Hepatocyte (in vitro differentiated cells): ENCODE measurements around the gene NDUFAF8. TPM values are rescaled to one million over a fixed set of nuclear protein-coding genes. Genes with fewer than 3 reads are reported as not detected.

Source experiments
- DNase-seq: peaks from one replicate; pipeline ENCODE4 v3.0.0-alpha.2; 2016; ENCODE audit warnings: low spot score
- H2AFZ ChIP-seq: fragments of 200-600 bp; sonication (generic); 2 replicates; pipeline ENCODE4 v1.6.0; 2016; ENCODE audit warnings: antibody characterized with exemption, mild to moderate bottlenecking
- H3K27ac ChIP-seq: fragments of 200-600 bp; sonication (generic); 2 replicates; pipeline ENCODE4 v1.5.1; 2016; ENCODE audit warnings: mild to moderate bottlenecking
- H3K27me3 ChIP-seq: fragments of 200-600 bp; sonication (generic); 2 replicates; pipeline ENCODE4 v1.6.1; 2016
- H3K36me3 ChIP-seq: fragments of 200-600 bp; sonication (generic); replicated peaks from 2 replicates; pipeline ENCODE4 v1.5.1; 2016; ENCODE audit warnings: low read depth; ENCODE audit not compliant: insufficient read depth
- H3K4me1 ChIP-seq: fragments of 200-600 bp; sonication (generic); 2 replicates; pipeline ENCODE4 v1.5.1; 2016; ENCODE audit warnings: mild to moderate bottlenecking, moderate library complexity; ENCODE audit not compliant: insufficient read depth
- H3K4me2 ChIP-seq: fragments of 200-600 bp; sonication (generic); 2 replicates; pipeline ENCODE4 v1.6.0; 2016
- H3K4me3 ChIP-seq: fragments of 200-600 bp; sonication (generic); 2 replicates; pipeline ENCODE4 v1.5.1; 2016; ENCODE audit warnings: mild to moderate bottlenecking
- H3K79me2 ChIP-seq: fragments of 200-600 bp; sonication (generic); 2 replicates; pipeline ENCODE4 v1.6.0; 2017; ENCODE audit warnings: mild to moderate bottlenecking
- H3K9me2 ChIP-seq: fragments of 200-600 bp; sonication (generic); replicated peaks from 2 replicates; pipeline ENCODE4 v1.6.0; 2017; ENCODE audit warnings: mild to moderate bottlenecking; ENCODE audit not compliant: insufficient read depth
- H3K9me3 ChIP-seq: fragments of 200-600 bp; sonication (generic); 2 replicates; pipeline ENCODE4 v1.5.1; 2016; ENCODE audit warnings: low read depth, mild to moderate bottlenecking
- H4K20me1 ChIP-seq: fragments of 200-600 bp; sonication (generic); 2 replicates; pipeline ENCODE4 v1.6.0; 2016; ENCODE audit warnings: mild to moderate bottlenecking; ENCODE audit not compliant: insufficient read depth, poor library complexity, severe bottlenecking
- EZH2 ChIP-seq: fragments of 200-600 bp; sonication (generic); IDR thresholded peaks from 2 replicates; pipeline ENCODE4 v1.6.1; 2016; ENCODE audit warnings: antibody characterized with exemption, mild to moderate bottlenecking, borderline replicate concordance
- EZH2phosphoT487 ChIP-seq: fragments of 200-600 bp; sonication (generic); IDR thresholded peaks from one replicate; pipeline ENCODE4 v1.6.1; 2018; ENCODE audit warnings: antibody characterized with exemption, mild to moderate bottlenecking, low read depth, moderate library complexity; ENCODE audit not compliant: unreplicated experiment, severe bottlenecking
- WGBS: methylation state at CpG from one replicate; pipeline ENCODE4 v1.1.6; 2016; ENCODE audit warnings: low lambda C conversion rate; ENCODE audit errors: missing lambda C conversion rate; 5-methylcytosine and 5-hydroxymethylcytosine counted together
- polyA plus RNA-seq: library from polyadenylated mRNA; unstranded; fragments of >200 nt; fragmentation: Nextera tagmentation; extraction: Ambion mirVana; gene quantifications from 2 replicates; pipeline ENCODE4 v1.2.1, GENCODE V29; 2016
- total RNA-seq: library from RNA; depleted of rRNA; stranded (reverse); fragments of >200 nt; gene quantifications from 2 replicates; pipeline ENCODE4 v1.2.3, GENCODE V29; 2014
- TF ChIP-seq, protein P1 (sequence below): fragments of 200-600 bp; sonication (generic); IDR thresholded peaks from 2 replicates; pipeline ENCODE4 v1.5.1; 2016; ENCODE audit warnings: antibody characterized with exemption, mild to moderate bottlenecking; ENCODE audit not compliant: poor library complexity

Gene NDUFAF8
- total and polyA plus RNA-seq, 2 experiments from 2014 or later = 25.8 to 99.8 TPM

DNA sequence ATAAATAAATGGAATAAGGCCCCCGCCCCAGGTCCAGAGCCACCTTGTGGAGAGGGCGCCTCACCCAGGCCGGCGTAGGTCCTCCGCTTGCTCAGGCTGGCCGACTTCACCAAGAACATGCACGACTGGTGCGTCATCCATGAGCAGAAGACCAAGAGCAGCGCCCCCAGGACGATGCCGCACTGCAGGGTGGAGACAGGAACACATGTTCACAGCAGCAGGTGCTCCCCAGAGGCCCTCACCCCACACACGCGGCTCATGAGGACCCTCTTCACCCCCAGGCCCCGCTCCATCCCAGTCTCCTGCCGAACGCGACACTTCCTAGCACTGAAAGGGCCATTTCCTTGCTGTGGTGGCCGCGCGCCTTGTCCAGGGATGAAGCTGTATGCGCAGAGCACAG lies 50.5 kb downstream of the NDUFAF8 start:
- WGBS = 96% methylated on average over 21 of the region's 21 CpGs
- DNase-seq = no peak
- Histone ChIP-seq H3K4me3 (no peak overlapping the region), H3K9me3 (no peaks in the 10 kb centered on the region), H3K27ac (no peak overlapping the region), H3K9me2 (no peaks in the 10 kb centered on the region), H3K79me2 (peaks cover 99% of the 10 kb centered on the region), H2AFZ (no peak overlapping the region), H3K4me2 (no peak overlapping the region), H4K20me1 (peaks cover 13% of the 10 kb centered on the region), H3K36me3 (no peaks in the 10 kb centered on the region), H3K4me1 (peaks cover 8% of the 10 kb centered on the region), H3K27me3 (no peaks in the 10 kb centered on the region)
- no peak for TF ChIP-seq EZH2phosphoT487
- TF ChIP-seq EZH2 = no peak
- TF ChIP-seq, protein P1, sequence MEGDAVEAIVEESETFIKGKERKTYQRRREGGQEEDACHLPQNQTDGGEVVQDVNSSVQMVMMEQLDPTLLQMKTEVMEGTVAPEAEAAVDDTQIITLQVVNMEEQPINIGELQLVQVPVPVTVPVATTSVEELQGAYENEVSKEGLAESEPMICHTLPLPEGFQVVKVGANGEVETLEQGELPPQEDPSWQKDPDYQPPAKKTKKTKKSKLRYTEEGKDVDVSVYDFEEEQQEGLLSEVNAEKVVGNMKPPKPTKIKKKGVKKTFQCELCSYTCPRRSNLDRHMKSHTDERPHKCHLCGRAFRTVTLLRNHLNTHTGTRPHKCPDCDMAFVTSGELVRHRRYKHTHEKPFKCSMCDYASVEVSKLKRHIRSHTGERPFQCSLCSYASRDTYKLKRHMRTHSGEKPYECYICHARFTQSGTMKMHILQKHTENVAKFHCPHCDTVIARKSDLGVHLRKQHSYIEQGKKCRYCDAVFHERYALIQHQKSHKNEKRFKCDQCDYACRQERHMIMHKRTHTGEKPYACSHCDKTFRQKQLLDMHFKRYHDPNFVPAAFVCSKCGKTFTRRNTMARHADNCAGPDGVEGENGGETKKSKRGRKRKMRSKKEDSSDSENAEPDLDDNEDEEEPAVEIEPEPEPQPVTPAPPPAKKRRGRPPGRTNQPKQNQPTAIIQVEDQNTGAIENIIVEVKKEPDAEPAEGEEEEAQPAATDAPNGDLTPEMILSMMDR = no peak

DNA sequence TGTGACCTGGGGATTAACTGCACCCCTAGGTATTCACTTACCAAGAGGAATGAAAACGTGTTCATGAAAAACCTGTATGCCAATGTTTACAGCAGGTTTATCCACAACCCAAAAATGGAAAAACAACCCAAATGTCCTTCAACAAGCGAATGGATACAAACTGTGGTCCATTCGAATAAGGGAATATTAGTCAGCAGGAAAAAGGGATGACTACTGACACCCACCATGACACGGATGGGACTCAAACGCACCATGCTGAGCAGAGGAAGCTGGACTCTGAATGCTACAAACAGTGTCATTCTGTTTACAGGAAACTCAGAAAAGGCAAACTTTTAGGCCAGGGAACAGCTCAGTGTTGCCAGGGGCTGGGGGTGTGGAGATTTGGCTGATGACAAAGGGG lies 51.1 kb downstream of the NDUFAF8 start:
- Histone ChIP-seq H3K4me2 (no peak overlapping the region), H2AFZ (no peak overlapping the region), H3K9me2 (no peaks in the 10 kb centered on the region), H3K4me1 (peaks cover 8% of the 10 kb centered on the region), H3K36me3 (no peaks in the 10 kb centered on the region), H4K20me1 (peaks cover 13% of the 10 kb centered on the region), H3K79me2 (peaks cover 97% of the 10 kb centered on the region), H3K27me3 (no peaks in the 10 kb centered on the region), H3K27ac (no peak overlapping the region), H3K9me3 (no peaks in the 10 kb centered on the region), H3K4me3 (no peak overlapping the region)
- no peak for DNase-seq
- TF ChIP-seq, protein P1 = no peak
- TF ChIP-seq EZH2phosphoT487 (no peak), EZH2 (no peak)
- WGBS = 93% methylated on average over 5 of the region's 5 CpGs

Other genes with a start within 250 kb of the NDUFAF8 start
- 16.9 and 27.8 TPM in 2 replicates for gene CHMP6, start 247.5 kb upstream of the NDUFAF8 start, total RNA-seq
- 30.8 and 38.3 TPM in 2 replicates for gene CHMP6, start 247.5 kb upstream of the NDUFAF8 start, polyA plus RNA-seq
- gene BAIAP2, start 204.2 kb upstream of the NDUFAF8 start, total RNA-seq = 15.8 and 27.1 TPM in 2 replicates
- gene BAIAP2, start 204.2 kb upstream of the NDUFAF8 start, polyA plus RNA-seq = 49.7 and 60.0 TPM in 2 replicates
- not detected in 2 replicates for gene PVALEF, start 73.8 kb upstream of the NDUFAF8 start, total RNA-seq
- 0.15 TPM in 1 of 2 replicates, not detected in the other for gene PVALEF, start 73.8 kb upstream of the NDUFAF8 start, polyA plus RNA-seq
- gene AATK, start 73.1 kb upstream of the NDUFAF8 start, total RNA-seq = 5.7 and 6.7 TPM in 2 replicates
- 5.4 and 6.3 TPM in 2 replicates for gene AATK, start 73.1 kb upstream of the NDUFAF8 start, polyA plus RNA-seq
- gene CEP131, start 16.4 kb upstream of the NDUFAF8 start, total RNA-seq = 7.3 and 8.8 TPM in 2 replicates
- gene CEP131, start 16.4 kb upstream of the NDUFAF8 start, polyA plus RNA-seq = 10.1 and 14.7 TPM in 2 replicates
- 13.7 and 34.1 TPM in 2 replicates for gene TEPSIN, start 263 bp upstream of the NDUFAF8 start, total RNA-seq
- gene TEPSIN, start 263 bp upstream of the NDUFAF8 start, polyA plus RNA-seq = 44.3 and 59.2 TPM in 2 replicates
- gene SLC38A10, start 56.0 kb downstream of the NDUFAF8 start, total RNA-seq = 71.3 and 91.4 TPM in 2 replicates
- gene SLC38A10, start 56.0 kb downstream of the NDUFAF8 start, polyA plus RNA-seq = 123 and 124 TPM in 2 replicates
- gene BAHCC1, start 156.1 kb downstream of the NDUFAF8 start, total RNA-seq = 6.6 and 8.6 TPM in 2 replicates
- 6.4 and 7.9 TPM in 2 replicates for gene BAHCC1, start 156.1 kb downstream of the NDUFAF8 start, polyA plus RNA-seq